GM21423 (cell line): ENCODE measurements around the gene GNB1.

Experiments
- ATAC-seq: cut with Tn5 transposase; IDR thresholded peaks from one replicate; pipeline ENCODE4 v1.9.1; 2021; ENCODE audit warnings: mild to moderate bottlenecking, moderate library complexity; ENCODE audit not compliant: unreplicated experiment

The GNB1 gene

GRCh38 chr1:1786836-1787605, 103.9 kb downstream of the GNB1 start:
- ATAC-seq, result no peak

DNA sequence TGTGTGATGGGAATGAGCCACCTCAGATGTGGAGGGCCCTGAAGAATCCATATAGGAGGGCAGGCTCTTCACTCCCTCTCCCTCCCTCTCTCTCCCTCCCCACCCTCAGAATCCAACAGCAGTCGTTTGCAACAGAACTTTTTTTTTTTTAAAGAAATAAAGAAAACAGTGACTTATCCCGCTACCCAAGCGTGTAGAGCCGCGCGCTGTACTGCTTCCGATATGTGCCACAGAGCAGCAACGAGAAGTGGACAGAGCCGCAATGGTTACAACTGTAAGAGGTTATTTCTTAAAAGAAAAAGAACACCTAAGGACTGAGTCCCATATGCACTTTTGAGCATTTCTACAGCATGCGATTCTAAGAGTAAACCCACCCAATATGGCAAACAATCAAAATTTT, 105.2 kb downstream of the GNB1 start:
- no peak for ATAC-seq

- no peak for ATAC-seq
Observed at GRCh38 chr1:1784933-1785332, 106.0 kb downstream of the GNB1 start.

DNA sequence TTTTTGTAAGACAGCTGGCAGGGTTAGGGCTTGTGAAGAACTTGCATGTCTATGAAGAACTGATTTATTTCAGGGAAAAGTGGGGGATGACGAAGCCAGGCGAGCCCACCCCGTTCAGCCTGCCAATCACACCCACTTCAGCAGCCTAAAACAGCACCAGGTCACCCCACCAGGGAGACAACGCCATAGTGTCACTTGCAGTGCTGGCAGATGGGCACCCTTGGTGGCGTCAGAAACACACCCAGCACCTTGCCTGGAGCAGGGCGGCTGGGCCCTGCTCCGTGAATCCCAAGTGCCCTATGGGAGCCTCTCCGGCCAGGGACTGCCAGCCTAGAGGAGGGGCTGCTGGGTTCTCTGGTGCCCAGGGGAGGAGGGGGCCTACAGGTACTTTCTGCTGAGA, 107.6 kb downstream of the GNB1 start:
- no peak for ATAC-seq

GRCh38 chr1:1782399-1783221, 108.3 kb downstream of the GNB1 start:
- no peak for ATAC-seq

DNA sequence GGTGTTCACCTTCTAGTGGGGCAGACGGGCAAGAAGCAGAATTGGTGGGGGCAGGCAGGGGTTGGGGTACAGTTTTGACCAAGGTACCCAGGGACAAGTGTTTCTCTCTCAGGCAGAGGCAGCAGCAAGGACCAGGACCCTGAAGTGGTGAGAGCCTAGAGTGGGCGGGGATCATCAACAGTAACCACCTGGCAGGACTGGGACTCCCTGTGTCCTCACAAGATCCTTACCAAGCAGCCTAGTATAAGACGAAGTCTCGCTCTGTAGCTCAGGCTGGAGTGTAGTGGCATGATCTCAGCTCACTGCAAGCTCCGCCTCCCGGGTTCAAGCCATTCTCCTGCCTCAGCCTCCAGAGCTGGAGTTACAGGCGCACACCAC, 109.4 kb downstream of the GNB1 start:
- ATAC-seq, result no peak

DNA sequence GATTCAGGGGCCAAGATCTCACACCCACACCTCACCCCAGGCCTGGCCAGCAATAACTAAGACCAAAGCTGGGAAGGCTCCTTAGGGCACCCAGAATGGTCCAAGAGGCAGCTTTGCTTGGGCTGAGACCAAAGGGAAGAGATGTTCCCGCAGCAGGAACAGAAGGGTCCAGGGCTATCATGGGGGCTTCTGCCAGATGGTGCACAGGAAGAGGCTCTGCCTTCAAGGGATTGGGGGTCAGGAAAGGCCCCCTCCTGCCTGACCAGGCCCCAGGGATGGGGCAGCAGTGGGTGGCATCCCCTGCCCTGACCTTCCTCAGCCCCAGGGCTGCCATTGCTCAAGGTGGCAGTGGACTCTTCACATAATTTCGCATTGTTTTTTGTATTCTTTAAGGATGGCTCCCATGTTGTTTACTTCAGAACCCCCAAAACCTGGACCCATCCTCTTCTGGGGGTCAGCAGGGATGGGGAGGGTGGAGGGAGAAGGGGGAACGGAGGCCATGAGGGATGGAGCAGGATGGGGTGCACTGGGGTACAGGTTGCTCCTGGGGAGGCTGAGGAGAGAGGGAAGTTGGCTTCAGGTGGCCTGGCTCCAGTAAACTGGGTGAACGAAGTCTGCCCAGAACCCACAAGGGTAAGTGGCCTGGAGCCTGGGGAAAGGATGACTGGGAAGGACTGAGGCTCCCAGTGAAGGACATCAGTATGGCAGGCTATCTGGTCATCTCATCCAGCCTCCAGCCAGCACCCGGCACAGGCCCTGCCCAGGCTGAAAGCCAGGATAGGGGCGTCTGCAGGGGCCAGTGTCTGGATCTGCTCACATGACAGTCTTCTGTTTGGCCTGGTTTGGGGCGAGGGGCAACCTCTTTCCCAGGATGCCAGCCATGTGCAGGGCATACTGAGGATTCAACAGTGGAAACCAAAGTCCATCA, 110.0 kb downstream of the GNB1 start:
- no peak for ATAC-seq

- peak; percentile 37 for ATAC-seq
Observed at GRCh38 chr1:1779691-1780597, 110.9 kb downstream of the GNB1 start.

GRCh38 chr1:1779320-1779675, 111.6 kb downstream of the GNB1 start:
- no peak for ATAC-seq

- peak; percentile 61 for ATAC-seq
Observed at GRCh38 chr1:1778663-1779319, 112.1 kb downstream of the GNB1 start.

- peak; percentile 35 for ATAC-seq
Observed at GRCh38 chr1:1777950-1778662, 112.8 kb downstream of the GNB1 start, which contains the start of gene NADK. NADK (minus strand) TSS chr1:1778470; CDS start chr1:1765406, 13,064 bp downstream.

DNA sequence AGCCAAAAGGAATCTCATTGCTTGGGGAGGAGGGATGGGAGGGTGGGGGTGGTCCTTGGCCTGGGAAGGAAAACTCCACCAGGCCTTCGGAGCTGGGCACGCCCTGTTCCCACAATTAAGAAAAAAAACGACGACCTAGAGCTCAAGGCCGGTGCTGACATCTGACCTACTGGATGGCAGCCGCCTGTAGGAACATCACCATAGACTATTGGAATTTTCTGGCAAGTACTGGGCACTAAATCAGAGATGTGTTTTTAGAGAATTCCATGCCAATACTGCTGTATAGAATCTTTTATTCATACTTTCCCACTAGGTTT, 113.3 kb downstream of the GNB1 start:
- ATAC-seq, result no peak

DNA sequence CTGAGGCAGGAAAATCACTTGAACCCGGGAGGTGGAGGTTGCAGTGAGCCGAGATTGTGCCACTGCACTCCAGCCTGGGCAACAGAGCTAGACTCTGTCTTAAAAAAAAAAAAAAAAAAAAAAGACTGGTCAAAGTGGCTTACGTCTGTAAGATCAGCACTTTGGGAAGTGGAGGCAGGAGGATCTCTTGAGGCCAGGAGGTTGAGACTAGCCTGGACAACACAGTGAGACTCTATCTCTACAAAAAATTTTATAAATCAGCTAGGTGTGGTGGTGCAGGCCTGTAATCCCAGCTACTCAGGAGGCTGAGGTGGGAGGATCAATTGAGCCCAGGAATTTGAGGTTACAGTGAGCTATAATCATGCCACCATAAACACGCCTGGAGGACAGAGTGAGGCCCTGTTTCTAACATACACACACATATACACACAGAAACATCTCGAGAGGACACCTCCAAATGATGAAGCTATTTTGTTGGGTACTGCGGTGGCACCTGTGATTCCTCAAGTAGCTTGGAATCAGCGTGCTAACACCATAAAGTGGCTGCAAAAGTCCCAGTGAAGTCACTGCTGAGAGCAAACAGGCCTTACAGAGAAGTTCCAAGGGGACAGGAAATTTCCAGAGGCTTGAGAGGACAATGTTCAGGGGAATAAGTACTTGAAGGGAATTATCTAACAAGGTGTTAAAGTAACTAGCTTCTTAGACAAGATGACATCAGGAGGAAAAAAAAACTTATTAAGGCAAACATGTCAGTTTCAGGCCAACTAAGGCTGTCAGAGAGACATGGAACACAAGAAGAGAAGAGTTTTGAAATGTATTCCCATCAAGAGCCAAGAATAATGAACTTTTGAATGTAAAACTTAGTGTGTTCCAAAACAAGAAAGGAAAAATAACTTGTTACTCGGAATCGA, 114.0 kb downstream of the GNB1 start:
- ATAC-seq, result no peak

GRCh38 chr1:1775327-1776226, 115.3 kb downstream of the GNB1 start:
- no peak for ATAC-seq

GRCh38 chr1:1773874-1774273, 117.0 kb downstream of the GNB1 start:
- ATAC-seq, result no peak

DNA sequence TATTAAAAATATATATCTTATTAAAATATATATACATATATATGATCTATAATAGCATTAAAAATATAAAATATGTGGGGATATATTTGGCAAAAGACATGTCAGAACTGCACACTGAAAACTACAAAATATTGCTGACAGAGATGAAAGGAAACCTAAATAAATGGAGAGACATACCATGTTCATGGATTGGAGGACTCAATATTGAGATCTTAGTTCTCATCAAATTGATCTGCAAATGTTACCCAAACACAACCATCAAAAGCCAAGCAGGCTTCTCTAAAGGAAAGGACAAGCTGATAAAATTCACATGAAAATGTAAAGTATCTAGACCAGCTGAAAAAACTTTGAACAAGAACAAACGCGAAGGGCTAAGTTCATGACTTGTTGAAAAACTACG, 119.8 kb downstream of the GNB1 start:
- no peak for ATAC-seq

DNA sequence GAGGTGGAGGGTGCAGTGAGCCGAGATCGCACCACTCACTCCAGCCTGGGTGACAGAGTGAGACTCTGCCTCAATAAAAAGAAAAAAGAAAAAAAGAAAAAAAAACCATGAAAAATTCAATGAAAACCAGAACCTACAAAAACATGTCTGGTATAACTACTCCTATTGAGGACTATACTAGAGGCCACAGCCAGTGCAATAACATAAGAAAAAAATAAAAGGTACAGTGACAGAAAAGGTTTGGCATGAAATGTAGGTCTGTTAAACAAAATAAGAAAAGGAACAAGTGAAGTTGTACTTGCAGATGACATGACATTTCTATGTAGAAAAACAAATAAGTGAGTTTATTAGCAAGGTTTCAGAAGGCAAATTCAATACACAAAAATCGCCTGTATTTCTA, 120.8 kb downstream of the GNB1 start:
- no peak for ATAC-seq
